Right ventricle myocardium inferior (tissue), 1 donor: Measurements from ENCODE around the gene ITPRID2. TPM values are rescaled to one million over a fixed set of nuclear protein-coding genes. Genes with fewer than 3 reads are reported as not detected.
"Not testable (repeated sequence)": the region's sequence is repeated elsewhere in the genome, so short reads cannot be mapped to it uniquely, and the experiment has no call there.

ENCODE experiments used
- ATAC-seq: fragments of 200-7000 bp; cut with Tn5 transposase; one replicate; pipeline ENCODE4 v1.9.1; 2020; ENCODE audit warnings: mild to moderate bottlenecking, moderate library complexity
- DNase-seq: peaks from one replicate; pipeline ENCODE4 v3.0.0; 2021; ENCODE audit errors: missing footprints
- intact Hi-C: fragments of 100-400 bp; cut with DNase I; formaldehyde crosslinking; loops from one replicate; pipeline ENCODE4 v1.11.0; 2022
- total RNA-seq: library from RNA; stranded (reverse); fragmentation: NEBNext Ultra II Directional; extraction: Animal tissue kit (Norgen Biotek cat#: 25700); gene quantifications from one replicate; pipeline ENCODE4 v1.2.1, GENCODE V29; 2021
- donor health status: DM: no; HTN: yes; CAD: no; lungs with severe emphysema.

ITPRID2 gene
- total RNA-seq, 1 donor from 2014 or later, result 64.5 TPM

DNA sequence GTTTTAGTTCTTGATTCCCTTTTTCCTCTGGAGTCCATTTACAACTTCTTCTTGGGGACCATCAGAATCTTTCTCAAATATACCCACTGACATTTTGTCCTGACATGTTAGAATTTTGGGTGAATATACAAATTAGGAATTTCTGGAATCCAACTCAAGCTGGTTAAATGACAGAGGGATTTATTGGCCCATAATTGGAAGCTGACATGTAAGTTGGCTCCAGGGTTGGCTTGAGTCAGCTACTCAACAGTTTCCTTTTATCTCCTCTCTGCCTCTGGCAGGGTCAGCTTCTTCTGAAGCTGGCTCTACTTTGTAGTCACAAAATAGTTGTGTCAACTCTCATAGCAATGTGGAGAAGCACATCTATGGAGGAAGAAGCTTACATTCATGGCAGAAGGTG lies 57.5 kb downstream of the ITPRID2 start:
- ATAC-seq (no peak), DNase-seq (no peak)
- intact Hi-C loops, result no loop called here

DNA sequence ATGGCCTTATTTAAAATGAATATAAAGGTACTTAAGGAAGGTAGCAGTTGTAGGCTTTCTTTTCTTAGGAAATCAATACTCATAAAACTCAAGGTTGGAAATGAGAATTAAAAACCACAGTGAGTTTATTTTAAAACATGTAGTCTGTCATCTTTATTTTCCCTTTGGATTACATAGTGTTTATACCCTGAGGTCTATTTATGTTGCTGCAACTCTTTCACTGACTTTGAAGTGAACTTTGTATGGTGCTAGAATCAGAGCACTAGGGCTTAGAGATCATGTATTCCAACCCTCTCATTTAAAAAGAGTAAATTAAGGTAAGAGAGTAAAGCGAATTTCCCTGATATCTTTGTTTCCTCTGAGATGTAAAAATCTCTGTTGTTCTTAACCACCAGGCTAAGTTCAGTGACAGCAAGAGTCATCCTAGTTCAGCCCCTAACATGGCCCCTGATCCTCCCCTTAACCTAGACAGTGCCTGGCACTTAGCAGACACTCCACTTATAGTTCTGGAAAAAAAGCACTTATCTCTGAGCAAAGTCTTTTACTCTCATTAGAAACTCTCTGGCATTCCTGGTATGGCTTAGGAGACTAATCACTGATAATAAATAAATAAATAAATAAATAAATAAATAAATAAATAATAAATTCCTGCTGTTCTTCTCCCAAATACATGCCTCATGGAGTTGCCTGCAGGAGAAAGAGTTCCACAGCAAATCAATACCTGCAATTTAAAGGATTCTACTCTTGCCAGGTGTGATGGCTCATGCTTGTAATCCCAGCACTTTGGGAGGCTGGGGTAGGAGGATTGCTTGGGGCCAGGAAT lies 61.1 kb downstream of the ITPRID2 start:
- ATAC-seq (no peak), DNase-seq (no peak)
- intact Hi-C loops, result loop anchor here (5.0 kb wide), 1 partner anchor 210 kb away; no protein-coding TSS in a partner anchor

DNA sequence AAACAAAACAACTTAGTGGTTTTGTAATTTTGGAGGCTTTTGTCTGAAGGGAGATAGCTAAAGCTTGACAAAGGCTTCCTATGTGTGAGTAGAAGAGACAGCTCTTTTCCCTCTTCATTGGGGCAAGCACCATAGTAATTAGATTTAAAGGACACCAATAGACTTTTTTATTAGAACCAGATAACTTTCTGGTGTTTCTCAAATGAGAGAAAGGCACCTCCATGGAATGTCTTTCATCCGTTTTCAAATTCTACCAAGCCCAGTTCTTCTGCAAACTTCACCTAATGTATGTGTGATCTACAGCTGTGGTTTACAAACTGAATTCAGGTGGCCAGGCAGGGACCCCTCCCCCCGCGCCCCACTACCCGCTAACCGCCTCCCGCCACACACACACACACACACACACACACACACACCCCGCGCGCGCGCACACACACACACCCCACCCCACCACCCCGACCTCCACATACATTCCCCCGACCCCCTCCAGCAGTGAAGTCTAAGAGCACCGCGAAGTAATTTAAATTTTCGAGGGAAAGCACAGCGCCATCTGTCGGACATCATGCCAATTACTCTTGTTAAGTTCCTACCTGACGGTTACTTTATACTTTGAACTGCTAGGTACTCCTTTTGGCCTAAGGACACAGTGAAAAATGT lies 62.5 kb downstream of the ITPRID2 start:
- no peak for DNase-seq
- ATAC-seq, result no peak
- intact Hi-C loops, result loop anchor here (5.0 kb wide), 1 partner anchor 212 kb away; no protein-coding TSS in a partner anchor

DNA sequence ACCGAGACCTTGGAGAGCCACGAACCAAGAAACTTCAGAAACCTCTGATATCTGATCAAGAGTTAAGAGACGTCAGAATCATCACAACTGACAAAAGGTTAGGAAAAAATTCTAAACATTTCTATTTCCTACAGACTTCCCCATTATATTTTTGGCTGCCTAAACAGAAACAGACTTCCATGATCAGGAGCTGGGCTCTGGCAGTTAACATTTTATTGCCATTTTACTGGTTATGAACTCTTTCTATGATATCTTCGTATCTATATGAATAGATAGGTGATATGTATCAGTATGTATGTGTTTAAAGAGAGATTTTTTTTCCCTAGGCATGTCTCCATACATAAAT lies 63.0 kb downstream of the ITPRID2 start:
- intact Hi-C loops, result loop anchor here (5.0 kb wide), 1 partner anchor 212 kb away; no protein-coding TSS in a partner anchor
- no peak for ATAC-seq
- DNase-seq, result no peak

DNA sequence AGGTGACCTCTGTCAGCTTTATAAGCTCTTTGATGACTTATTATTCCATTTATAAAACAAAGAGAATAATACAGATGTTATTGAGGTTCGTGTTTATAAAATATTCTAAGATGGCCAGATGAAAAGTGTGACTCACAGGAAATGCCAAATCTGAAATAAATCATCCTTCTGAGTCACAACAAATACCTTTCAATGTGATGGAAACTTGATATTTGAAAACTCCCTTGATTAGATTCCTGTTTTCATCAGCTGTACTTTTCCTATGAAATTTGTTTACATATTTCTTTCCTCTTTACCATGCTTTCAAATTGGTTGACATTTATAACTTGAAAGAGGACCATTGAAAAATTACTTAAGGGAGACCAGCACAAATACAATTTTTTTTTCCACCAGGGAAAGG lies 63.5 kb downstream of the ITPRID2 start:
- no peak for ATAC-seq
- intact Hi-C loops, result no loop called here
- no peak for DNase-seq

DNA sequence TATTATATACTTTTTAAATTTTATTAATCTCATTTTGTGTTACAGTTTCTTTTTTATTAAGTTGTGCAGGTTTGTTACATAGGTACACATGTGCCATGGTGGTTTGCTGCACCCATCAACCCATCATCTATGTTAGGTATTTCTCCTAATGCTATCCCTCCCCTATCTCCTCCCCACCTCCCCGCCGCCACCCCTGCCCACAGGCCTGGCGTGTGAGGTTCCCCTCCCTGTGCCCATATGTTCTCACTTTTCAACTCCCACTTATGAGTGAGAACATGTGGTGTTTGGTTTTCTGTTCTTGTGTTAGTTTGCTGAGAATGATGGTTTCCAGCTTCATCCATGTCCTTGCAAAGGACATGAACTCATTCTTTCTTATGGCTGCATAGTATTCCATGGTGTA lies 64.3 kb downstream of the ITPRID2 start:
- DNase-seq, ATAC-seq, intact Hi-C loops: not testable (repeated sequence)

DNA sequence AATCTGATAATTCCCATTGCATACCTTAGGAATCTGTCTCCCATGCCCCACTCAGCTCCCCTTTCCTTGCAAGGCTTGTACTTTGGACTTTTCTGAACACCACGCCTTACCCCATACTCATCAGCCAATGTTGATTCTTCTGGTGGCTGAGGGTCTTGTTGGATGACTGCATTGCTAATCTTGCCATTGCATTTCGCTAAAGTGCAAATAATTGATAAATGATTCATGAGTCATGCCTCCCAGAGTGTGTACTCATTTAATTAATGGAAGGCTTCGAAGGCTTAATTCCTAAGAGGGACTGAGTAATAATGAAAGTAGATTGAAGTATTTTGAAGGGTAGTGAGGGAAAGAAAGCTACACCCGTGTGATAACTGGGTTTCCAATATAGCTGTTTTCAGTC lies 66.1 kb downstream of the ITPRID2 start:
- intact Hi-C loops, result no loop called here
- ATAC-seq (no peak), DNase-seq (no peak)

DNA sequence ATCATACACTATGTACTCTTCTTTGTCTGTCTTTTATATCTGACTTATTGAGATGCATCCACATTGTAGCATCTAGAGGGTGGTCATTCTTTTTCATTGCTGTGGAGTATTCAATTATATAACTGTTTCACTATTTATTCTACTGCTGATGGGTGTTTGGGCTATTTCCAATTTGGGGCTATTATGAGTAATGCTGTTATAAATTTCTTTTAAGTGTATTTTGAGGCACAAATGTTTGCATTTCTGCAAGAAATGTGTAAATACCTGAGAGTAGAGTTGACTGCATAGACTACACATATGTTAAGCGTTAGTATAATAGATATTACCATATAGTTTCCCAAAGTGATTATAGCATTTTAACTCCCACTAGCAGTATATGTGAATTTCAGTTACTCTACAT lies 67.2 kb downstream of the ITPRID2 start:
- intact Hi-C loops, result no loop called here
- DNase-seq, result no peak
- no peak for ATAC-seq

DNA sequence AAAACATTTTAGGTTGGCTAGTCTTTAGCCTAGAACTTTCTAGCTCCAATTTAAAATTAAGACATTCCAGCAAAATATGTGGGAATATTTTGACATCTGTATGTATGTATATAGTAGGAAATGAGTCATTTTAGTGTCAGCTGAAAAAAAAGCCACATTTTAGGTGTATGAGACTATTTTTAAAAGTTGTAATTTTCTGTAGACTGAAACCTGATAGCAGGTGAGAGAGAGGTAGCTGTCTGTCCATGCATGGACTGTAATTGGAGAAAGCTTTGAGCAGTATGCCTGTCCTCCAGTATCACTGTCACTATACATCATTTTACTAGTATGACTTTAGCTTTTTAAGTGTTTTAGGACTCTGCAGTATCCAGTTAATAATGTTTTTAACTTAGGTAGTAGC lies 68.0 kb downstream of the ITPRID2 start:
- intact Hi-C loops, result no loop called here
- ATAC-seq (no peak), DNase-seq (no peak)

DNA sequence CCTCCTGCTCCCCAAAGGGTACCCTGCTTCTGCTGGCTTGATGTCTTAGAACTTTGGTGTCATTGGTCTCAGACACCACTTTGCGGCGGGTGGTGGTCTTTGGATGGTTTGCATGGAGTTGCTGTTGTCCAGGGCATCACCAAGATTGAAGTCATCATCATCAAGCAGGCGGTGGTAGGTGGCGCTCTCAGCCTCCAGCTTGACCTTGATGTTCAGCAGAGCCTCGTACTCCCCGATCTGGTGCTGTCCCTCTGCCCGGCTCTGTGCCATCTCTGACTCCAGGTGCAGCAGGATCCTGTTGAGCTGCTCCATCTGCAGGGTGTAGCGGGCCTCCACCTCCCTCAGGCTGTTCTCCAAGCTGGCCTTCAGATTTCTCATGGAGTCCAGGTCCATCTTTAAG lies 69.6 kb downstream of the ITPRID2 start:
- intact Hi-C loops, ATAC-seq, DNase-seq: not testable (repeated sequence)

DNA sequence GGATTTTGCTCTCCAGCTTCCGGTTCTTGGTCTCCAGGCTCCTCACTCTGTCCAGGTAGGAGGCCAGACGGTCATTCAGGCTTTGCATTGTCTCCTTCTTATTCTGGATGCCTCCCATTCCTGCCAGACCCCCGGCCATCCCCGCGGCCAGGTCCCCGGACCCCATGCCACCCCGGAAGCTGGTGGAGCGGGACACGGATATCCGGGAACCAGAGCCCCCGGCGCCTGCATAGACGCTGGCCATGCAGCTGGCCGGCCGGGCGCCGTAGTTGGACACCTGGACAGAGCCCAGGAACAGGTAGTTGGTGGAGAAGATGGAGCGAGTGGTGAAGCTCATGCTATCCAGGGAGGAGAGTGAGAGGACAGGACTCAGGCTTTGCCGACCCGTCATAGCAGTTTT lies 70.6 kb downstream of the ITPRID2 start:
- intact Hi-C loops, result no loop called here
- DNase-seq (no peak), ATAC-seq (no peak)

DNA sequence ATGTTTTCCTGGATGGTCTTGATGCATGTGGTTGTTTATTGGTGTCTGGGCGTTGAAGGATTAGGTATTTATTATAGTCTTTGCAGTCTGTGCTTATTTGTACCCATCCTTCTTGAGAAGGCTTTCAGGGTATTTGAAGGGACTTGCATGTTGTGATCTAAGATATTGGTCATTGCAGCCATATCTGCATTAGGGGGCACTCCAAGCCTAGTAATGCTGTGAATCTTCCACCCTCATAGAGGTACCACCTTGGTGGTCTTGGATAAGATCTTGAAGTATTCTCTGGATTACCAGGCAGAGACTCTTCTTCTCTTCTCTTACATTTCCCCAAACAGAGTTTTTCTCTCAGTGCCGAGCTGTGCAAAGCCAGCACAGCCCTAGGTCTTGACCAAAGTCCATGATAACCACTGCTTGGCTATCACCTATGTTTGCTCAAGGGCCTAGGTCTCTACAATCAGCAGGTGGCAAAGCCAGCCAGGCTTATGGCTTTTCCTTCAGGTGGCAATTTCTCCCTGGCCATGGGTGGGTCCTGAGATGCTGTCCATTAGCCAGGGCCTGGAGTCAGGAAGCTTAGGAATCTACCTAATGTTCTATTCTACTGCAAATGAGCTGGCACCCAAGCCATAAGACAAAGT lies 78.7 kb downstream of the ITPRID2 start:
- intact Hi-C loops, result loop anchor here (5.0 kb wide), 1 partner anchor 107 kb away; no protein-coding TSS in a partner anchor
- no peak for DNase-seq
- ATAC-seq, result no peak

DNA sequence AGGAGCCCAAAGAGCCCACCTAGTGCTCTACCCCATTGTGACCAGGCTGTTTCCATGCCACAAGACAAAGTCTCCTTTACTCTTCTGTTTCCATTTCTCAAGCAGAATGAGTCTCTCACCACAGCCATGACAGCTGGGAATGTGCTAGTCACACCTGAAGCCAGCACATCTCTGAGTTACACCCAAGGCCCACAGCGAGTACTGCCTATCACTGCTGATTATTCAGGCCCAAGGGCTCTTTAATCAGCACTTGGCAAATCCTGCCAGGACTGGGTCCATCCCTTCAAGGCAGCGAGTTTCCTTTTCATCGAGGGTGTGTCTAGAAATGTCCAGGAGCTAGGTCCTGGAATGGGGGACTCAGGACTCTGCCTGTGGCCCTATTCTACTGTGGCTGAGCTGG lies 79.5 kb downstream of the ITPRID2 start:
- ATAC-seq (no peak), DNase-seq (no peak)
- intact Hi-C loops, result loop anchor here (5.0 kb wide), 1 partner anchor 106 kb away; no protein-coding TSS in a partner anchor

DNA sequence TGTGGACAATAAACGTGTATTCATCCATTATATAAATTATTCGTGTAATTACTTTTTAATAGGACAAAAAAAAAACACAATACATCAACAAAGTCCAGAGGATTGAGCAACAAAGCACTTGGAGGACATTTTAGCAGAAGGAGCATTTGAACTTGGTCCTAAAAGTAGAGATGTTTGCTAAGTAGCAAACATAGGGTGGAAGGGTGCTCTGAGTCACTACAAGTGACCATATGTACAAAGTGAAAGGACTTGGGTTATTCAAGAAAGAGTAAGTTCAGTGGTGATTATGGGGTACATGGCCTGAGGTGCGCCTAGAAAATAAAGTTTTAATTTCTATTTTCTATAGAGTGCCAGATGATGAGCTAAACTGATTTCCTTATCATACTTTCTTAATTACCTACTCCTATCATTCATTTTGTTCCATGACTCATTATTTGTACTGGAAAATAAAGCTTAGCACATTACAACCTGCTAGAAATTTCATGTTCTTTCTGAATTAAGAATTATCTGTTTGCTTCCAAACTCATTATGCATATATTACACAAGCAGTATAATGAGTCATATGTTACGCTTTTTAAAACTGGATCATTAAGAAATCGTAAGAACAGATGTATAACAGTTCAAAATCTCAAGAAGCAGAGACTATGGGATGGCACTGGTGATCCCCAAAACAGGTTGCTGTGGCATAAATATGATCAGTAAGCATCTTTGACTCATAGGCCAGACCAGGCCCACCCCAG lies 81.1 kb downstream of the ITPRID2 start:
- intact Hi-C loops, result loop anchor here (5.0 kb wide), 1 partner anchor 105 kb away; no protein-coding TSS in a partner anchor
- ATAC-seq (no peak), DNase-seq (no peak)

DNA sequence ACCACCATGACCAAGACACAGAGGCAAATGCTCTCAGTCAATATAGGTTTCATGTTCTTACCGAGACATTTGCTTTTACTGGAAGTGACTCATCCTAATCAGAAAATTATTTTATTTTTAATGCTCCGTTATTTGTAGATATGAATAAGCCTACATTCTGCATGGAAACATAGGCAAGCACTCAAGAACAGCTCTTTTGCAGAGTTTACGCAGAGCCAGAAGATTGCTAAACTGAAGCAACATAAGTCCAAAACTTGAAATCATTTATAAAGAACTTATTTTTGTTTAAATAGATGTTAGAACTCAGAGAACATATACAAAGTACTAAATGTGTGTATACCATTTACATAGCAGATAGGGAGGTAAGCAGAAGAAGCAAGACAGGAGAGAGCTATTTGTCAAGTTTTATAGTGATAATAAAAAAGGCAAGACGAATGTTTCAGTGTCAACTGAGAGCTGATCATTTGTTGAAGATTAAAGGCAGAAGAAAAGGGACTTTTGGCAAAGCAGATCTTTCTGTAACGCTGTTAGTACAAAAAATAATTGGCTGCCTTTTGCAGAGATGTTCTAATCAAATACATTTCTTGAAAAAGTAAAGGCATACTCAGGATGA lies 81.7 kb downstream of the ITPRID2 start:
- DNase-seq (no peak), ATAC-seq (no peak)
- intact Hi-C loops, result loop anchor here (5.0 kb wide), 1 partner anchor 104 kb away; no protein-coding TSS in a partner anchor

DNA sequence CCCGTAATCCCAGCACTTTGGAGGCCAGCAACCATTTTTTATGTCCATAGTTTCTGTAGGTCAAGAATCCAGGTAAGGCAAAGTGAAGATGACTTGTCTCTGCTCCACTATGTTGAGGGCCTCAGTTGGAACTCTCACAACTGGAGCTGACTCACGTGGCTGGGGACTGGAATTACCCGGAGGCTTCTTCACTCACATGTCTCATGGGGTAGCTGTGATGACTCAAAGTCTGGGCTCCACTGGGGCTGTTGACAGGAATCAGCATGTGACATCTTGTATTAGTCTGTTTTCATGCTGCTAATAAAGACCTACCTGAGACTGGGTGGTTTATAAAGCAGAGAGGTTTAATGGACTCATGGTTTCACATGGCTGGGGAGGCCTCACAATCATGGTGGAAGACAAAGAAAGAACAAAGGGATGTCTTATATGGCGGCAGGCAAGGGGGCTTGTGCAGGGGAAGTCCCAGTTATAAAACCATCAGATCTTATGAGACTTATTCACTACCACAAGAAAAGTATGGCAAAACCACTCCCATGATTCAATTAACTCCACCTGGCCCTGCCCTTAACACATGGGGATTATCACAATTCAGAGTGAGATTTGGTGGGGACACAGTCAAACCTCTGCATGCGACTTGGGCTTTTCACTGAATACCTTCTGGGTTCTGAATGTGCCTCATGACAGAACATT lies 86.3 kb downstream of the ITPRID2 start:
- ATAC-seq, result no peak
- no peak for DNase-seq
- intact Hi-C loops, result no loop called here

DNA sequence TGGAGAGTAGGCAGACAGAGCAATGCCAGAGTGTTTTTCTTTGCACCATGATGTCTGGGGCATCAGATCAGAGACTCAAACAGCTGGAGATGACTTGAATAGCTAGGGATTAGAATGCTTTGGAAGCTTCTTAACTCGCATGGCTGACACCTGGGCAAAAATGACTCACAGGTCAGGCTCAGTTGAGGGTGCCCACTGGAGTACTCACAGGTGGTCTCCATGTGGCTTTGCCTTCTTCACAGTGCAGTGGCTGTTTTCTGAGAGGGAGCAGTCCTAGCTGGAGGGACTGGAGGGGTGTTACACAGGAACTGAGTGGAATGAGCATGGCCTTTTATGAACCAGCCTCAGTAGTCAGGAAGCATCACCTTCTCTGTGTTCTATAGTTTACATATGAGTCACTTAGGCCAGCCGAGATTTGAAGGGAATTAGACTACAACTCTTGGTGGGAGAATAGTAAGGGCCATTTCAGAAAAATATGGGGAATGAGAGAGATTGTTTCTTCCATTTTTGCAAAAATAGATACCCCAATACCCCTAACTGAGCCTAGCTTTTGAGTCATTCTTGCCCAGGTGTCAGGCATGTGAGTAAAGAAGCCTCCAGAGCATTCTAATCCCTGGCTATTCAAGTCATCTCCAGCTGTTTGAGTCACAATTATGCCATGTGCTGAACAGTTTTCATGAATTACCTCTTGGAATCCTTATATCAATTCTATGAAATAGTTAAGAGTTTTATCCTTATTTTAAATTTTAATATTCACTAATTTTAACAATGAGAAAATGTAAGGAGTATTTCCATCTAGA lies 87.0 kb downstream of the ITPRID2 start:
- DNase-seq (no peak), ATAC-seq (no peak)
- intact Hi-C loops, result no loop called here
